ENCODE results near the gene HFE.

The HFE gene

GRCh38 chr6:26131618-26132017, 44.4 kb downstream of the HFE start:
- no peak for DNase-seq (ENCODE audit: low read depth in 2 of 2)

GRCh38 chr6:26133730-26134129, 46.5 kb downstream of the HFE start:
- no peak for DNase-seq (ENCODE audit: low read depth in 2 of 2)

- no peak for DNase-seq (ENCODE audit: low read depth in 2 of 2)
Measured at GRCh38 chr6:26136321-26136720, 49.1 kb downstream of the HFE start.

GRCh38 chr6:26140254-26140966, 53.2 kb downstream of the HFE start:
- no peak for DNase-seq (ENCODE audit: low read depth in 2 of 2)

- no peak for DNase-seq (ENCODE audit: low read depth in 2 of 2)
Measured at GRCh38 chr6:26140967-26141294, 53.7 kb downstream of the HFE start.

- no peak for DNase-seq (ENCODE audit: low read depth in 2 of 2)
Measured at GRCh38 chr6:26141378-26141904, 54.2 kb downstream of the HFE start.

- DNase-seq (ENCODE audit: low read depth in 2 of 2), result no peak
Measured at GRCh38 chr6:26142026-26142425, 54.8 kb downstream of the HFE start.

Data from stimulated activated CD8-positive, alpha-beta memory T cell treated with anti-CD3 and anti-CD28 coated beads, Interleukin-7, amount 100 ng/mL, for 4 hours (primary cell).